Colonic mucosa (tissue), 4 donors: ENCODE results near the gene WBP11. TPM values are rescaled to one million over a fixed set of nuclear protein-coding genes. Genes with fewer than 3 reads are reported as not detected.

Experiments used
- DNase-seq: peaks from one replicate; pipeline ENCODE4 v3.0.0-alpha.2; 2020
- H3K27ac ChIP-seq: fragments of 200-600 bp; one replicate; pipeline ENCODE4 v1.8.0; 2021
- H3K27me3 ChIP-seq: fragments of 200-600 bp; one replicate; pipeline ENCODE4 v1.8.0; 2021
- H3K36me3 ChIP-seq: fragments of 200-600 bp; one replicate; pipeline ENCODE4 v1.8.0; 2021
- H3K4me1 ChIP-seq: fragments of 200-600 bp; one replicate; pipeline ENCODE4 v1.8.0; 2021; ENCODE audit warnings: mild to moderate bottlenecking
- H3K4me3 ChIP-seq: fragments of 200-600 bp; one replicate; pipeline ENCODE4 v1.8.0; 2021
- H3K9ac ChIP-seq, 2 donors: one replicate each; pipeline ENCODE4 v1.7.0; 2013; ENCODE audit warnings: control low read depth in 2 of 2, low read depth in 2 of 2, low read length in 2 of 2
- H3K9me3 ChIP-seq: fragments of 200-600 bp; one replicate; pipeline ENCODE4 v1.8.0; 2021
- intact Hi-C: fragments of 100-400 bp; cut with DNase I; formaldehyde crosslinking; loops from one replicate; pipeline ENCODE4 v1.14.1; 2022
- total RNA-seq, 2 donors: library from RNA; stranded (reverse); fragmentation: NEBNext Ultra II Directional in 1 of 2; extraction: Animal tissue kit (Norgen Biotek cat#: 25700) in 1 of 2; gene quantifications; one replicate each; pipeline ENCODE4 v1.2.1, GENCODE V29; 2021
- TF ChIP-seq, protein P1 (sequence below): fragments of 200-600 bp; IDR thresholded peaks from one replicate; pipeline ENCODE4 v1.8.0; 2022; ENCODE audit warnings: antibody characterized with exemption, mild to moderate bottlenecking
- donor health status: healthy.
- donor health status: DM: no; HTN: no; CAD: no.
- donor health status: DM: no; HTN: no; CAD: no.

Gene WBP11
- total RNA-seq, 2 donors from 2014 or later = 55.3 to 60.0 TPM

- H3K9me3 ChIP-seq = no peaks in the 10 kb centered on the region
- DNase-seq = no peak
- no peak overlapping the region for H3K9ac ChIP-seq
- H3K27ac ChIP-seq = no peak overlapping the region
- intact Hi-C loops = no loop called here
- no peaks in the 10 kb centered on the region for H3K27me3 ChIP-seq
- H3K36me3 ChIP-seq = no peaks in the 10 kb centered on the region
- no peaks in the 10 kb centered on the region for H3K4me1 ChIP-seq
- TF ChIP-seq, protein P1, sequence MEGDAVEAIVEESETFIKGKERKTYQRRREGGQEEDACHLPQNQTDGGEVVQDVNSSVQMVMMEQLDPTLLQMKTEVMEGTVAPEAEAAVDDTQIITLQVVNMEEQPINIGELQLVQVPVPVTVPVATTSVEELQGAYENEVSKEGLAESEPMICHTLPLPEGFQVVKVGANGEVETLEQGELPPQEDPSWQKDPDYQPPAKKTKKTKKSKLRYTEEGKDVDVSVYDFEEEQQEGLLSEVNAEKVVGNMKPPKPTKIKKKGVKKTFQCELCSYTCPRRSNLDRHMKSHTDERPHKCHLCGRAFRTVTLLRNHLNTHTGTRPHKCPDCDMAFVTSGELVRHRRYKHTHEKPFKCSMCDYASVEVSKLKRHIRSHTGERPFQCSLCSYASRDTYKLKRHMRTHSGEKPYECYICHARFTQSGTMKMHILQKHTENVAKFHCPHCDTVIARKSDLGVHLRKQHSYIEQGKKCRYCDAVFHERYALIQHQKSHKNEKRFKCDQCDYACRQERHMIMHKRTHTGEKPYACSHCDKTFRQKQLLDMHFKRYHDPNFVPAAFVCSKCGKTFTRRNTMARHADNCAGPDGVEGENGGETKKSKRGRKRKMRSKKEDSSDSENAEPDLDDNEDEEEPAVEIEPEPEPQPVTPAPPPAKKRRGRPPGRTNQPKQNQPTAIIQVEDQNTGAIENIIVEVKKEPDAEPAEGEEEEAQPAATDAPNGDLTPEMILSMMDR = no peak
- no peak overlapping the region for H3K4me3 ChIP-seq
Measured at GRCh38 chr12:14825256-14825655, 22.0 kb upstream of the WBP11 start.

- no peak overlapping the region for H3K9ac ChIP-seq
- H3K9me3 ChIP-seq = no peaks in the 10 kb centered on the region
- intact Hi-C loops = no loop called here
- DNase-seq = no peak
- no peaks in the 10 kb centered on the region for H3K36me3 ChIP-seq
- no peak overlapping the region for H3K4me3 ChIP-seq
- H3K27ac ChIP-seq = no peak overlapping the region
- H3K27me3 ChIP-seq = no peaks in the 10 kb centered on the region
- TF ChIP-seq, protein P1 = no peak
- H3K4me1 ChIP-seq = no peaks in the 10 kb centered on the region
Measured at GRCh38 chr12:14824012-14824634, 20.8 kb upstream of the WBP11 start.

- no peak within 1 kb of the TSS for H3K27ac ChIP-seq
- no peaks in the 10 kb centered on the region for H3K36me3 ChIP-seq
- H3K27me3 ChIP-seq = no peaks in the 10 kb centered on the region
- intact Hi-C loops = no loop called here
- no peak for DNase-seq
- TF ChIP-seq, protein P1 = no peak
- no peaks in the 10 kb centered on the region for H3K4me1 ChIP-seq
- no peak within 1 kb of the TSS for H3K4me3 ChIP-seq
- H3K9me3 ChIP-seq = no peaks in the 10 kb centered on the region
- H3K9ac ChIP-seq = no peak within 1 kb of the TSS
Measured at GRCh38 chr12:14814014-14814413, 10.7 kb upstream of the WBP11 start, which contains the start of gene SMCO3. SMCO3 (minus strand) TSS chr12:14814182; CDS start chr12:14806680, 7,502 bp downstream.

GRCh38 chr12:14811486-14811885 is 8.2 kb upstream of the WBP11 start:
- TF ChIP-seq, protein P1 = peak; percentile 8
- no peak for DNase-seq
- no peaks in the 10 kb centered on the region for H3K9me3 ChIP-seq
- H3K9ac ChIP-seq = no peak overlapping the region
- H3K4me1 ChIP-seq = no peaks in the 10 kb centered on the region
- H3K4me3 ChIP-seq = no peak overlapping the region
- intact Hi-C loops = loop anchor here (2.0 kb wide), 1 partner anchor 33 kb away; no protein-coding TSS in a partner anchor
- H3K36me3 ChIP-seq = no peaks in the 10 kb centered on the region
- no peak overlapping the region for H3K27ac ChIP-seq
- H3K27me3 ChIP-seq = no peaks in the 10 kb centered on the region

DNA sequence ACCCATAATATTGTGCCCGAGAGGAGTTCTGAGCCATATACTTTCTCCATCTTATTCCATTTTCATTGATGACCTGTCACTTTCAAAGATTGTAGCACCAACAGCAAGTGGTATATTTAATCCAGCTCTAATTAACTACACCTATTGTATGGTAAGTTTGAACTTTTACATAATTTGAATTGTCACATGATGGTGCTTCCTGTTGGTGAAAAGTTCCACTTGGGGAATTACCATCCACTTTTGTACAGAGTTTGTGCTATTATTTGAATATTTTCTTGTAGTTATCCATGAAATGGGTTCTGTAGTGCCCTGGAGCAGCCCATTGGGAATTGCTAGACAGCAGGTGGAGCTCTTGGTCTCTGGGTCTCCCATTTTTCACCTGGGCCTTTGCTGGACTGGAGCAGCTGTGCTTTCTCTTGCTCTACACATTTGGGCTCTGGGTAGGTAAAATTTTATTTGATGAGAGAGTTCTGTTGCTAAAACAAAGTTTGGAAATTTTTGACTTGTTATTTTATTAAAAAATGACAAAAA is 7.7 kb upstream of the WBP11 start:
- TF ChIP-seq, protein P1 = peak; percentile 22
- Histone ChIP-seq H3K27me3 (no peaks in the 10 kb centered on the region), H3K36me3 (no peaks in the 10 kb centered on the region), H3K4me3 (no peak overlapping the region), H3K9me3 (no peaks in the 10 kb centered on the region), H3K27ac (no peak overlapping the region), H3K9ac (no peak overlapping the region), H3K4me1 (no peaks in the 10 kb centered on the region)
- DNase-seq = peak; percentile 32
- intact Hi-C loops = loop anchor here (2.0 kb wide), 1 partner anchor 34 kb away; no protein-coding TSS in a partner anchor
